PC-3 (cell line): Measurements from ENCODE around the gene SCAF8.

Source experiments
- EZH2 ChIP-seq: fragments of 300-600 bp; sonication (generic); IDR thresholded peaks from one replicate; pipeline ENCODE4 v1.6.1; 2017; ENCODE audit warnings: antibody characterized with exemption, mild to moderate bottlenecking, low read length; ENCODE audit not compliant: unreplicated experiment
- TF ChIP-seq, protein P1 (sequence below): fragments of 300-600 bp; sonication (generic); conservative IDR thresholded peaks from 2 replicates; pipeline ENCODE4 v1.5.1; 2017; ENCODE audit warnings: antibody characterized with exemption, low read depth, mild to moderate bottlenecking, low read length

DNA sequence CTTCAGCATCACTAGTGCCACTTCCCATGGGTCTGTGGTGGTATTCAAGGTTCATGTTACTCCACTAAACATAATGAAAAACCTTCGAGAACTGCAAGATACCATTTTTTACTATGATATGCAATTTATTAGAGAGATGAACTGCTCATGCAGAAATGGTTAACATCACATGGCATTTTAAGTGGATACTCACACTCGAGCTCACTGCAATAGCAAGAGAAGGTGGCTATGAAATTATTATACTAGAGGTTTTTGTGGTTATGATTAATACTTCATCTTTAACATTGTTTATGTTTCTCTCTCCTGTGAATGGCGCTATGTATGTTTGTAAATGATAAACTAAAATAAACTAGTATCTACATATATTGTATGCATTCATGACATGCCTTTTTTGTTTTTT lies 35.1 kb downstream of the SCAF8 start:
- TF ChIP-seq, protein P1, sequence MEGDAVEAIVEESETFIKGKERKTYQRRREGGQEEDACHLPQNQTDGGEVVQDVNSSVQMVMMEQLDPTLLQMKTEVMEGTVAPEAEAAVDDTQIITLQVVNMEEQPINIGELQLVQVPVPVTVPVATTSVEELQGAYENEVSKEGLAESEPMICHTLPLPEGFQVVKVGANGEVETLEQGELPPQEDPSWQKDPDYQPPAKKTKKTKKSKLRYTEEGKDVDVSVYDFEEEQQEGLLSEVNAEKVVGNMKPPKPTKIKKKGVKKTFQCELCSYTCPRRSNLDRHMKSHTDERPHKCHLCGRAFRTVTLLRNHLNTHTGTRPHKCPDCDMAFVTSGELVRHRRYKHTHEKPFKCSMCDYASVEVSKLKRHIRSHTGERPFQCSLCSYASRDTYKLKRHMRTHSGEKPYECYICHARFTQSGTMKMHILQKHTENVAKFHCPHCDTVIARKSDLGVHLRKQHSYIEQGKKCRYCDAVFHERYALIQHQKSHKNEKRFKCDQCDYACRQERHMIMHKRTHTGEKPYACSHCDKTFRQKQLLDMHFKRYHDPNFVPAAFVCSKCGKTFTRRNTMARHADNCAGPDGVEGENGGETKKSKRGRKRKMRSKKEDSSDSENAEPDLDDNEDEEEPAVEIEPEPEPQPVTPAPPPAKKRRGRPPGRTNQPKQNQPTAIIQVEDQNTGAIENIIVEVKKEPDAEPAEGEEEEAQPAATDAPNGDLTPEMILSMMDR = no peak
- no peak for TF ChIP-seq EZH2
